Measurements from ENCODE around the gene SAMD13. TPM values are rescaled to one million over a fixed set of nuclear protein-coding genes. Genes with fewer than 3 reads are reported as not detected.

The SAMD13 gene
- total and polyA plus RNA-seq, 5 donors: 0.92 to 2.9 (median 1.3) TPM

DNA sequence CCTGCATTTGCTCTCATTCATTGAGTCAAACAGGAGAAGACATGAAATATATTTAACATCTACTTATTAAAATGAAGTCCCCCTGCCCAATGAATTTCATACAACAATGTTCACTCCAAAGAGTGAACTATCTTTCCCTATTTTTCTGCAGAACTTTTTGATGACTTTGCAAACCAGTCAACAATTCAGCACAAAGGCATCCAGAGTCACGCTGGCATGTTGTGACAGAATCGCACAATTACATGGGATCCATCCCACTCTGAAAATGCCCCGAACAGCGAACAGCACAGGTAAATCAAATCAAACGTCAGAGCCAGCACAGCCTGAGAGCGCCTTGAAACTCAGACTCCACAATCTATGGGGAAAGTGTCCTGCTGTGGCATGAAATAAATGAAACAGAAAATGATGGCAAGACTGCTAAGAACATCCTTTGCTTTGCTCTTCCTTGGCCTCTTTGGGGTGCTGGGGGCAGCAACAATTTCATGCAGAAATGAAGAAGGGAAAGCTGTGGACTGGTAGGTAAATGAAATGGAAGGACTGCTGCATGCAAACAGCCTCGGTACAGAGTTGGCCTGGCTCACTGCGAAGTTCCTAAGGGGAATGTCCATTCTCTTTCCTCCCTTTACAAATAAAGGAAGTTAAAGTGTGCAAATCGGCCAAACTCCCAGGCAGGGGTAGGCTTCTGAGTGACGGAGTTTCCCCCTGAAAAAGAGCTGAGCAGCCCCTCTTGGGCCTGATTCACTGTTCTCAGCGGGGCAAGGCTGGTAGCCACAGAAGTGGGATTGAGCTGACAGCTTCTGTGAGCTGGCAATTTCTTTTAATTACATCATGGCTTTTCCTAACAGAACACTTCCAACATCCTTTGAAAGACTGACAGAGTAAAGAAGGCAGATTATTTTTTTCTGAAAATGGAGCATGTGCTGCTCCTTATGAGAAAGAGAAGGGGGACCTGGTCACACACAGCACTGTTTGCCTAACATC is 97.0 kb downstream of the SAMD13 start, which contains the start of gene DNASE2B:
Gene DNASE2B (plus strand): TSS at position 310 of the 981 bp plus-strand sequence. CDS start 81 bp downstream, at position 391.
- Histone ChIP-seq H3K4me3 (ENCODE audit: low read length) (no peak within 1 kb of the TSS), H3K4me1 (ENCODE audit: control insufficient read depth, insufficient read depth, low read length) (no peaks in the 10 kb centered on the region), H3K27ac (ENCODE audit: low read length) (no peak within 1 kb of the TSS), H3K27me3 (ENCODE audit: control insufficient read depth, insufficient read depth) (no peaks in the 10 kb centered on the region), H3K9me3 (ENCODE audit: control insufficient read depth, low read length) (no peaks in the 10 kb centered on the region)
- intact Hi-C loops (cut with DNase I): no loop called here
- WGBS: 74% methylated on average over 11 of the region's 11 CpGs
- DNase-seq: no peak
- no peak for ATAC-seq

Other genes with a start within 250 kb of the SAMD13 start
- 10 to 100 TPM; 49.6 to 53.5 (median 51.3) TPM for gene PRKACB, start 157.4 kb upstream of the SAMD13 start, total RNA-seq
- 21.0 TPM for gene PRKACB, start 157.4 kb upstream of the SAMD13 start, polyA plus RNA-seq
- gene DNASE2B, start 96.8 kb downstream of the SAMD13 start, total RNA-seq: not detected
- not detected for gene DNASE2B, start 96.8 kb downstream of the SAMD13 start, polyA plus RNA-seq
- gene RPF1, start 177.6 kb downstream of the SAMD13 start, total RNA-seq: 10 to 100 TPM; 30.0 to 34.9 (median 31.3) TPM
- 37.3 TPM for gene RPF1, start 177.6 kb downstream of the SAMD13 start, polyA plus RNA-seq
- 1 to 10 TPM in 3 of 4 donors, under 1 TPM in 1; 0.69 to 2.5 (median 1.5) TPM for gene SPATA1, start 204.7 kb downstream of the SAMD13 start, total RNA-seq
- 0.57 TPM for gene SPATA1, start 204.7 kb downstream of the SAMD13 start, polyA plus RNA-seq
- 100 to 1,000 TPM; 149 to 162 (median 155) TPM for gene GNG5, start 204.9 kb downstream of the SAMD13 start, total RNA-seq
- 341 TPM for gene GNG5, start 204.9 kb downstream of the SAMD13 start, polyA plus RNA-seq